H9 (cell line): ENCODE measurements around the gene SLC25A42. TPM values are rescaled to one million over a fixed set of nuclear protein-coding genes. Genes with fewer than 3 reads are reported as not detected.

ENCODE experiments used
- DNase-seq: peaks from one replicate; pipeline ENCODE4 v3.0.0-alpha.2; 2017
- H2AFZ ChIP-seq: one replicate; pipeline ENCODE4 v1.6.1; 2013; ENCODE audit warnings: mild to moderate bottlenecking, low read length, control low read depth, moderate library complexity
- H2AK5ac ChIP-seq: 2 replicates; pipeline ENCODE4 v1.6.1; 2013; ENCODE audit warnings: low read length, control low read depth, mixed read lengths; ENCODE audit not compliant: insufficient read length
- H2BK120ac ChIP-seq: one replicate; pipeline ENCODE4 v1.6.1; 2013; ENCODE audit warnings: low read depth, mild to moderate bottlenecking, low read length, control low read depth, inconsistent platforms; ENCODE audit not compliant: poor library complexity, severe bottlenecking
- H2BK12ac ChIP-seq: 2 replicates; pipeline ENCODE4 v1.6.1; 2013; ENCODE audit warnings: low read length, control low read depth, mixed read lengths, low read depth; ENCODE audit not compliant: insufficient read length
- H2BK15ac ChIP-seq: 2 replicates; pipeline ENCODE4 v1.6.1; 2013; ENCODE audit warnings: low read depth, low read length, control low read depth
- H2BK20ac ChIP-seq: one replicate; pipeline ENCODE4 v1.6.1; 2013; ENCODE audit warnings: low read depth, mild to moderate bottlenecking, low read length, control low read depth, inconsistent platforms; ENCODE audit not compliant: poor library complexity, severe bottlenecking
- H2BK5ac ChIP-seq: 2 replicates; pipeline ENCODE4 v1.6.1; 2013; ENCODE audit warnings: low read length, control low read depth, mixed read lengths; ENCODE audit not compliant: insufficient read length
- H3K14ac ChIP-seq: 2 replicates; pipeline ENCODE4 v1.6.1; 2013; ENCODE audit warnings: low read length, control low read depth; ENCODE audit not compliant: insufficient read depth
- H3K18ac ChIP-seq: 2 replicates; pipeline ENCODE4 v1.6.1; 2013; ENCODE audit warnings: low read depth, mild to moderate bottlenecking, mixed read lengths, low read length, control low read depth; ENCODE audit not compliant: insufficient read length
- H3K23ac ChIP-seq: 2 replicates; pipeline ENCODE4 v1.6.1; 2013; ENCODE audit warnings: low read length, control low read depth, mixed read lengths, low read depth; ENCODE audit not compliant: insufficient read length
- H3K23me2 ChIP-seq: 2 replicates; pipeline ENCODE4 v1.6.1; 2013; ENCODE audit warnings: low read depth, mild to moderate bottlenecking, mixed read lengths, low read length, control low read depth; ENCODE audit not compliant: insufficient read length, poor library complexity, severe bottlenecking
- H3K27ac ChIP-seq: 2 replicates; pipeline ENCODE4 v1.5.1; 2013; ENCODE audit warnings: low read length, control low read depth, mixed read lengths, low read depth; ENCODE audit not compliant: insufficient read length
- H3K27me3 ChIP-seq: 2 replicates; pipeline ENCODE4 v1.6.1; 2013; ENCODE audit warnings: low read length, control low read depth, inconsistent platforms; ENCODE audit not compliant: insufficient read depth
- H3K4ac ChIP-seq: 2 replicates; pipeline ENCODE4 v1.6.1; 2013; ENCODE audit warnings: low read depth, mild to moderate bottlenecking, control low read depth, inconsistent platforms, low read length, moderate library complexity
- H3K4me1 ChIP-seq: 2 replicates; pipeline ENCODE4 v1.6.1; 2013; ENCODE audit warnings: low read length, control low read depth, inconsistent platforms; ENCODE audit not compliant: insufficient read depth
- H3K4me2 ChIP-seq: 2 replicates; pipeline ENCODE4 v1.6.1; 2013; ENCODE audit warnings: low read length, control low read depth, mixed read lengths; ENCODE audit not compliant: insufficient read length, insufficient read depth
- H3K56ac ChIP-seq: 2 replicates; pipeline ENCODE4 v1.6.1; 2013; ENCODE audit warnings: low read depth, mild to moderate bottlenecking, mixed read lengths, low read length, control low read depth; ENCODE audit not compliant: insufficient read length
- H3K79me1 ChIP-seq: 2 replicates; pipeline ENCODE4 v1.6.1; 2013; ENCODE audit warnings: low read depth, mild to moderate bottlenecking, moderate library complexity, low read length, control low read depth, inconsistent platforms; ENCODE audit not compliant: insufficient read depth, poor library complexity, severe bottlenecking
- H3K79me2 ChIP-seq: 2 replicates; pipeline ENCODE4 v1.6.1; 2013; ENCODE audit warnings: low read length, control low read depth, inconsistent platforms; ENCODE audit not compliant: insufficient read depth
- H3K9ac ChIP-seq: 2 replicates; pipeline ENCODE4 v1.6.1; 2013; ENCODE audit warnings: low read length, control low read depth, mixed read lengths; ENCODE audit not compliant: insufficient read length; ENCODE audit errors: extremely low read depth
- H3K9me3 ChIP-seq: one replicate; pipeline ENCODE4 v1.6.1; 2013; ENCODE audit warnings: low read depth, low read length, inconsistent platforms; ENCODE audit not compliant: control insufficient read depth
- H3T11ph ChIP-seq: one replicate; pipeline ENCODE4 v1.6.1; 2013; ENCODE audit warnings: mild to moderate bottlenecking, low read length, control low read depth, inconsistent platforms
- H4K20me1 ChIP-seq: one replicate; pipeline ENCODE4 v1.6.1; 2013; ENCODE audit not compliant: control insufficient read depth, insufficient read length, insufficient read depth
- H4K5ac ChIP-seq: 2 replicates; pipeline ENCODE4 v1.6.1; 2013; ENCODE audit warnings: low read depth, mild to moderate bottlenecking, mixed read lengths, low read length, control low read depth; ENCODE audit not compliant: insufficient read length
- H4K8ac ChIP-seq: replicated peaks from 2 replicates; pipeline ENCODE4 v1.6.1; 2013; ENCODE audit warnings: low read length, control low read depth, mixed read lengths, low read depth; ENCODE audit not compliant: insufficient read length
- H4K91ac ChIP-seq: 2 replicates; pipeline ENCODE4 v1.6.1; 2013; ENCODE audit warnings: low read depth, mild to moderate bottlenecking, moderate library complexity, mixed read lengths, low read length, control low read depth; ENCODE audit not compliant: insufficient read length
- H3K27ac Mint-ChIP-seq, 3 experiments: 2 replicates in 2 of 3; 3 replicates in 1 of 3; pipeline ENCODE4 v1.8.0; 2020 to 2021; ENCODE audit warnings: mixed read lengths in 3 of 3, mild to moderate bottlenecking in 1 of 3, moderate library complexity in 1 of 3
- H3K27me3 Mint-ChIP-seq: 2 replicates; pipeline ENCODE4 v1.8.0; 2021; ENCODE audit warnings: low read depth, mild to moderate bottlenecking, moderate library complexity, mixed read lengths
- H3K36me3 Mint-ChIP-seq, 3 experiments: 2 replicates in 2 of 3; 3 replicates in 1 of 3; pipeline ENCODE4 v1.8.0; 2020 to 2021; ENCODE audit warnings: low read depth in 3 of 3, mixed read lengths in 3 of 3; ENCODE audit not compliant: insufficient read depth in 1 of 3
- H3K4me1 Mint-ChIP-seq, 2 experiments: 2 replicates each; pipeline ENCODE4 v1.8.0; 2020; ENCODE audit warnings: mixed read lengths in 2 of 2
- H3K4me3 Mint-ChIP-seq, 2 experiments: 2 replicates in 1 of 2; 3 replicates in 1 of 2; pipeline ENCODE4 v1.8.0; 2020 to 2021; ENCODE audit warnings: mild to moderate bottlenecking in 2 of 2, mixed read lengths in 2 of 2, moderate library complexity in 1 of 2
- H3K9me3 Mint-ChIP-seq, 2 experiments: 2 replicates in 1 of 2; 3 replicates in 1 of 2; pipeline ENCODE4 v1.8.0; 2020; ENCODE audit warnings: mild to moderate bottlenecking in 2 of 2, mixed read lengths in 2 of 2, moderate library complexity in 1 of 2
- WGBS: extraction: QIAGEN DNeasy Blood & Tissue Kit; methylation state at CpG from one replicate; pipeline ENCODE4 v1.1.7; 2013; ENCODE audit warnings: missing lambda C conversion rate, low lambda C conversion rate, mixed read lengths; ENCODE audit not compliant: insufficient read length; ENCODE audit errors: extremely low coverage; 5-methylcytosine and 5-hydroxymethylcytosine counted together
- total RNA-seq: library from RNA; stranded (reverse); gene quantifications from 2 replicates; pipeline ENCODE4 v1.2.1, GENCODE V29; 2021
- TF ChIP-seq, protein P1 (sequence below): fragments of 200-600 bp; sonication (generic); conservative IDR thresholded peaks from 3 replicates; pipeline ENCODE4 v1.8.0; 2021; ENCODE audit warnings: antibody characterized with exemption, mild to moderate bottlenecking

SLC25A42 gene
- total RNA-seq, 1 experiment from 2014 or later: 3.6 TPM

DNA sequence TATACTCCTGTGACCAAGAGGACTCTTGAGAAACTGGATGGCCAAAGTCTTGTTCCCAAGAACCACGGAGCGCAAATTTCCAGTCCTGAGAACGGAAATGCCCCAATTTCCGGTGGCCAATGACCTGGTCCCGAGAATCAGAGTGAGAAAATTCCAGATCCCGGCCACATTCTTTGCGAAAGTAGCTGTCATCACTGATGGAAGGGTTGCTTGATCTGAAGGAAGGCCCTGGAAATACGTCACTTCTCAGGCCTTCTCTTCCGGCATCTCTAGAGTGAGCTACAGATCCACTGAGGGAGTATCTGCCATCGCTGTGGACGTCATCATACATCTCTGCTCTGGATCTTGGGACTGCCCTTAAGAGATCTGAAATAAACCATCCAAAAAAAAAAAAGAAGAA, 37.9 kb upstream of the SLC25A42 start:
- no peak overlapping the region for H3K9ac ChIP-seq
- H3K23ac ChIP-seq: no peak overlapping the region
- H3K14ac ChIP-seq: no peak overlapping the region
- no peak overlapping the region for H2AK5ac ChIP-seq
- no peak overlapping the region for H4K5ac ChIP-seq
- no peak overlapping the region for H3K56ac ChIP-seq
- H2BK120ac ChIP-seq: no peak overlapping the region
- no peaks in the 10 kb centered on the region for H3K4me1 ChIP-seq
- Mint-ChIP-seq H3K27ac (peak overlapping the region in 1 of 3 experiments; percentile 24; a peak in 1 of 7 replicates), H3K4me3 (no peak overlapping the region), H3K27me3 (no peaks in the 10 kb centered on the region), H3K36me3 (peaks cover 45 to 85% (median 83%) of the 10 kb centered on the region in 3 experiments; a peak in 6 of 7 replicates), H3K9me3 (no peaks in the 10 kb centered on the region), H3K4me1 (no peaks in the 10 kb centered on the region)
- H2BK20ac ChIP-seq: no peak overlapping the region
- no peak overlapping the region for H4K91ac ChIP-seq
- no peak overlapping the region for H2BK15ac ChIP-seq
- TF ChIP-seq, protein P1, sequence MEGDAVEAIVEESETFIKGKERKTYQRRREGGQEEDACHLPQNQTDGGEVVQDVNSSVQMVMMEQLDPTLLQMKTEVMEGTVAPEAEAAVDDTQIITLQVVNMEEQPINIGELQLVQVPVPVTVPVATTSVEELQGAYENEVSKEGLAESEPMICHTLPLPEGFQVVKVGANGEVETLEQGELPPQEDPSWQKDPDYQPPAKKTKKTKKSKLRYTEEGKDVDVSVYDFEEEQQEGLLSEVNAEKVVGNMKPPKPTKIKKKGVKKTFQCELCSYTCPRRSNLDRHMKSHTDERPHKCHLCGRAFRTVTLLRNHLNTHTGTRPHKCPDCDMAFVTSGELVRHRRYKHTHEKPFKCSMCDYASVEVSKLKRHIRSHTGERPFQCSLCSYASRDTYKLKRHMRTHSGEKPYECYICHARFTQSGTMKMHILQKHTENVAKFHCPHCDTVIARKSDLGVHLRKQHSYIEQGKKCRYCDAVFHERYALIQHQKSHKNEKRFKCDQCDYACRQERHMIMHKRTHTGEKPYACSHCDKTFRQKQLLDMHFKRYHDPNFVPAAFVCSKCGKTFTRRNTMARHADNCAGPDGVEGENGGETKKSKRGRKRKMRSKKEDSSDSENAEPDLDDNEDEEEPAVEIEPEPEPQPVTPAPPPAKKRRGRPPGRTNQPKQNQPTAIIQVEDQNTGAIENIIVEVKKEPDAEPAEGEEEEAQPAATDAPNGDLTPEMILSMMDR: no peak
- H3K79me2 ChIP-seq: no peaks in the 10 kb centered on the region
- peaks cover 13% of the 10 kb centered on the region for H3K79me1 ChIP-seq
- no peak overlapping the region for H2BK5ac ChIP-seq
- H4K8ac ChIP-seq: no peak overlapping the region
- H3K27ac ChIP-seq: no peak overlapping the region
- WGBS: no CpG with 5 or more reads among the region's 11 CpGs
- H3K4me2 ChIP-seq: no peak overlapping the region
- no peak overlapping the region for H3K4ac ChIP-seq
- peaks cover 3% of the 10 kb centered on the region for H4K20me1 ChIP-seq
- no peaks in the 10 kb centered on the region for H3K23me2 ChIP-seq
- H2BK12ac ChIP-seq: no peak overlapping the region
- no peak overlapping the region for H3T11ph ChIP-seq
- DNase-seq: no peak
- no peaks in the 10 kb centered on the region for H3K9me3 ChIP-seq
- no peaks in the 10 kb centered on the region for H3K27me3 ChIP-seq
- no peak overlapping the region for H3K18ac ChIP-seq
- H2AFZ ChIP-seq: no peak overlapping the region
